DND-41 (cell line): Measurements from ENCODE around the gene DST.

Source experiments
- ATAC-seq: fragments of 200-7000 bp; cut with Tn5 transposase; 3 replicates; pipeline ENCODE4 v1.9.1; 2021; ENCODE audit warnings: low read depth; ENCODE audit not compliant: insufficient read depth
- DNase-seq: peaks from one replicate; pipeline ENCODE4 v3.0.0-alpha.2; 2020
- H2AFZ ChIP-seq: 2 replicates; pipeline ENCODE4 v1.6.0; 2012; ENCODE audit warnings: low read depth, low read length
- H3K27ac ChIP-seq: 2 replicates; pipeline ENCODE4 v1.5.1; 2012; ENCODE audit warnings: low read length, inconsistent platforms
- H3K27me3 ChIP-seq: fragments of 200-600 bp; sonication (generic); 2 replicates; pipeline ENCODE4 v1.6.0; 2012; ENCODE audit warnings: low read length, mild to moderate bottlenecking, inconsistent platforms; ENCODE audit not compliant: insufficient read depth, poor library complexity
- H3K36me3 ChIP-seq: 2 replicates; pipeline ENCODE4 v1.5.1; 2012; ENCODE audit warnings: low read length, inconsistent platforms; ENCODE audit not compliant: insufficient read depth
- H3K4me1 ChIP-seq: 2 replicates; pipeline ENCODE4 v1.5.1; 2012; ENCODE audit warnings: mild to moderate bottlenecking, low read length; ENCODE audit not compliant: insufficient read depth
- H3K4me2 ChIP-seq: 2 replicates; pipeline ENCODE4 v1.6.0; 2012; ENCODE audit warnings: mild to moderate bottlenecking, moderate library complexity, low read length, inconsistent platforms; ENCODE audit not compliant: insufficient read depth
- H3K4me3 ChIP-seq, 2 experiments: fragments of 200-600 bp in 1 of 2; shearing (Covaris generic) in 1 of 2; 2 replicates each; pipeline ENCODE4 v1.5.1; 2012 to 2016; ENCODE audit warnings: inconsistent platforms in 2 of 2, low read length in 2 of 2, mild to moderate bottlenecking in 2 of 2, low read depth in 1 of 2, moderate library complexity in 1 of 2
- H3K79me2 ChIP-seq: 2 replicates; pipeline ENCODE4 v1.6.0; 2012; ENCODE audit warnings: low read length, inconsistent platforms; ENCODE audit not compliant: insufficient read depth
- H3K9ac ChIP-seq: 2 replicates; pipeline ENCODE4 v1.6.0; 2012; ENCODE audit warnings: low read depth, mild to moderate bottlenecking, inconsistent platforms, low read length, moderate library complexity
- H3K9me3 ChIP-seq: 2 replicates; pipeline ENCODE4 v1.5.1; 2012; ENCODE audit warnings: low read length, moderate library complexity, mild to moderate bottlenecking, inconsistent platforms; ENCODE audit not compliant: insufficient read depth, severe bottlenecking
- H4K20me1 ChIP-seq: 2 replicates; pipeline ENCODE4 v1.6.0; 2012; ENCODE audit warnings: low read length; ENCODE audit not compliant: insufficient read depth
- CTCF ChIP-seq: IDR thresholded peaks from 2 replicates; pipeline ENCODE4 v1.5.1; 2012; ENCODE audit warnings: borderline replicate concordance, low read length, moderate library complexity, mild to moderate bottlenecking; ENCODE audit not compliant: poor library complexity, severe bottlenecking; ENCODE audit errors: extremely low read depth
- EZH2 ChIP-seq: IDR thresholded peaks from 3 replicates; pipeline ENCODE4 v1.6.1; 2012; ENCODE audit warnings: borderline replicate concordance, low read depth, mild to moderate bottlenecking, moderate library complexity, low read length, inconsistent platforms; ENCODE audit not compliant: severe bottlenecking

DST gene

GRCh38 chr6:56537223-56537770 lies 105.4 kb downstream of the DST start:
- no peak for TF ChIP-seq CTCF
- no peak for TF ChIP-seq EZH2
- H3K36me3 ChIP-seq = no peaks in the 10 kb centered on the region
- no peaks in the 10 kb centered on the region for H3K4me1 ChIP-seq
- no peak overlapping the region for H3K27ac ChIP-seq
- peaks cover 4% of the 10 kb centered on the region for H3K27me3 ChIP-seq
- H3K9ac ChIP-seq = no peak overlapping the region
- H3K4me3 ChIP-seq = no peak overlapping the region
- H2AFZ ChIP-seq = no peak overlapping the region
- no peak for ATAC-seq
- no peaks in the 10 kb centered on the region for H4K20me1 ChIP-seq
- no peaks in the 10 kb centered on the region for H3K9me3 ChIP-seq
- no peak overlapping the region for H3K4me2 ChIP-seq
- H3K79me2 ChIP-seq = no peaks in the 10 kb centered on the region
- no peak for DNase-seq

DNA sequence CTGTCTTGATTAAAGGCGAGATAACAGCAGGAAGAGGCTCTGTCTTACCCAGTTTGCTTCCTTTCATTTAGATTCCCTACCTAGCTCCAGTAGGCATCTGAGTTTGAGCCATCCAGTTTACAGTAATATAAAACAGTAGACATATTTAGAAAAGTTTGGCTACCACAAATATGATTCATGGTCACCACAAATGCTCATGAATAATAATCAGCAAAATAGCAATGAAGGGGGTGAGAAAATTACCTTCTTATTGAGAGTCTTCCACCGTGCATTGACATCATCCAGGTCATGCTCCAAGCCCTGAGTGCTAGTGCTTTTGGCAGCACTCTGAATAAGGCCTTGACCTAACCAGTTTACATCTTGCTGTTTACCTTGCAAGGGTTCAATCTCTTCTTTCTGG lies 106.2 kb downstream of the DST start:
- Histone ChIP-seq H3K79me2 (no peaks in the 10 kb centered on the region), H3K27ac (no peak overlapping the region), H3K27me3 (no peaks in the 10 kb centered on the region), H4K20me1 (no peaks in the 10 kb centered on the region), H2AFZ (no peak overlapping the region), H3K4me3 (no peak overlapping the region), H3K9ac (no peak overlapping the region), H3K36me3 (no peaks in the 10 kb centered on the region), H3K9me3 (no peaks in the 10 kb centered on the region), H3K4me2 (no peak overlapping the region), H3K4me1 (no peaks in the 10 kb centered on the region)
- no peak for DNase-seq
- TF ChIP-seq CTCF = no peak
- no peak for TF ChIP-seq EZH2
- ATAC-seq = no peak

DNA sequence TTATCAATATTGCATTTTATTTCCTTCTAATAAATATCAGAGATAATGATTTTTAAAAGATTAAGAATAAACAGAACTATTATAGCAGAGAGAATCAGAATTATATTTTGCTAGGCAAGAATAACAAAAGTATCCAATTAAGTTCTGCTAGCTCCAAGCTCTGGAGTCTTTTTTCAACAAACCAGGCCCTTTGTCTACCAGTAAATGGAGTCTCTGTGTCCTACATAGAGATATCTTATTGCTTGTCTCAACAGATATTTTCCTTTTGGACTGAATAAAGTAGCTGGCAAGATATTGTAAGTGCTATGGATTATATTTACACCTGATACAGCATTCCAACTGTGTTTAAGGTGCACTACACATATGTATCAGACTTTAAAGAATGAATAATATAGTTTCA lies 107.1 kb downstream of the DST start:
- TF ChIP-seq CTCF (no peak), EZH2 (no peak)
- no peak overlapping the region for H3K9ac ChIP-seq
- no peak overlapping the region for H3K4me2 ChIP-seq
- H4K20me1 ChIP-seq = no peaks in the 10 kb centered on the region
- no peaks in the 10 kb centered on the region for H3K79me2 ChIP-seq
- DNase-seq = no peak
- H3K27me3 ChIP-seq = no peaks in the 10 kb centered on the region
- H3K36me3 ChIP-seq = no peaks in the 10 kb centered on the region
- no peak for ATAC-seq
- no peak overlapping the region for H3K27ac ChIP-seq
- H3K9me3 ChIP-seq = no peaks in the 10 kb centered on the region
- no peak overlapping the region for H3K4me3 ChIP-seq
- H2AFZ ChIP-seq = no peak overlapping the region
- H3K4me1 ChIP-seq = no peaks in the 10 kb centered on the region
